ENCODE results near the gene SMC3.

The SMC3 gene

DNA sequence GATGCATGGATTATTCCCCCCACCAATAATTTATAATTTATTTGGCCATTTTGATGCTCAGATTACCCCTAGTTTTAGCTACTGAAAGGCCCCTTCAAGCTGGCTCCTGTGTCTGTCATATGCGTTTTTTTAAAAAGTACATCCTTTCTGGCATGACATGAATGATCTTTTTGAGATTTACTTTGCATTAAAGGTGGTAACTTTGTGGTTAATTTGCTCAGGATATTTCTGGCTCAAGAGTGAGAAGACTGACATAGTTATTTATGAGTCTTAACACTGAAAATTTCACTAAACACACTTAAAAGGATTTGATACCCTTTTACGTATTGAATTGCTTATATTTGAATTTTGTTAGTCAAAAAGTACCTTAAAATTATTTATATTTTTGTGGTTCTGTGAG is 5.4 kb downstream of the SMC3 start:
- Histone ChIP-seq H3K4me1 (ENCODE audit: control extremely low read depth in 1 of 4, control insufficient read depth in 4 of 4, insufficient read depth in 4 of 4, low read length in 3 of 4) (peaks cover 0 to 33% (median 17%) of the 10 kb centered on the region in 4 experiments), H3K9me3 (ENCODE audit: control extremely low read depth in 1 of 5, control insufficient read depth in 4 of 5, insufficient read depth in 2 of 5, low read depth in 1 of 5, low read length in 4 of 5) (no peaks in the 10 kb centered on the region), H3K4me3 (ENCODE audit: control insufficient read depth in 1 of 7, extremely low read depth in 1 of 7, insufficient read depth in 4 of 7, low read depth in 2 of 7, low read length in 6 of 7) (no peak overlapping the region), H3K27ac (ENCODE audit: insufficient read depth in 1 of 2, low read depth in 1 of 2, low read length in 2 of 2, poor library complexity in 1 of 2, severe bottlenecking in 2 of 2) (no peak overlapping the region), H3K27me3 (replicated peaks in 2 of 5; ENCODE audit: control insufficient read depth in 4 of 5, insufficient read depth in 5 of 5, low read length in 4 of 5) (no peaks in the 10 kb centered on the region), H3K36me3 (ENCODE audit: control insufficient read depth in 4 of 4, insufficient read depth in 4 of 4, low read length in 3 of 4) (peaks cover 9 to 36% (median 21%) of the 10 kb centered on the region in 4 experiments)
- no peak for DNase-seq
- ChIA-PET POLR2A (interaction anchor here (0.8 kb wide), 1 partner anchor 526 kb away, joined by 3 read pairs; no protein-coding TSS in a partner anchor), CTCF (interaction anchor here (0.6 to 0.9 kb wide), 2 partner anchors 10 to 14 kb away, joined by 3 to 7 read pairs; no protein-coding TSS in a partner anchor)
- WGBS (ENCODE audit: insufficient coverage), result 43% methylated on average over 1 of the region's 2 CpGs

DNA sequence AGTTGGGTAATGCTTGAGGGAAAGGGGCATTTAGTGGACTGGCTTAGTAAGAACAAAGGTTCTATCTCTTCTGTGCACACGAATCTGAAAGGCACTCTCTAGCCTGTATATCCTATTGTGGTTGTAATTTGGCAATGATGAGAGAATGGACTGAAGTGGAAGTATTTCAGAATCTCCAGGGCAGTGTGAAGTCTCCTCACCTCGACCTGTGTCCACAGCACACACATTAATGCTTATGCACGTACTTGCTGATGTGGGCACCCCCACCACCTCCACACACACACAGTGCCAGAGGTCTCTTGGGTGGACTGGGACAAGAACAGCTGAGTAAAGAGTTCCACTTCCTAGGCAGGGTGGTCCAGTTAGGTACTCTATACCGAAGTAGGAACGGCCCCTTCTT is 6.9 kb downstream of the SMC3 start:
- Histone ChIP-seq H3K36me3 (ENCODE audit: control insufficient read depth in 4 of 4, insufficient read depth in 4 of 4, low read length in 3 of 4) (peaks cover 21 to 52% (median 33%) of the 10 kb centered on the region in 4 experiments), H3K27ac (ENCODE audit: insufficient read depth in 1 of 2, low read depth in 1 of 2, low read length in 2 of 2, poor library complexity in 1 of 2, severe bottlenecking in 2 of 2) (no peak overlapping the region), H3K4me1 (ENCODE audit: control extremely low read depth in 1 of 4, control insufficient read depth in 4 of 4, insufficient read depth in 4 of 4, low read length in 3 of 4) (peaks cover 0 to 22% (median 9%) of the 10 kb centered on the region in 4 experiments), H3K9me3 (ENCODE audit: control extremely low read depth in 1 of 5, control insufficient read depth in 4 of 5, insufficient read depth in 2 of 5, low read depth in 1 of 5, low read length in 4 of 5) (no peaks in the 10 kb centered on the region), H3K27me3 (replicated peaks in 2 of 5; ENCODE audit: control insufficient read depth in 4 of 5, insufficient read depth in 5 of 5, low read length in 4 of 5) (no peaks in the 10 kb centered on the region), H3K4me3 (ENCODE audit: control insufficient read depth in 1 of 7, extremely low read depth in 1 of 7, insufficient read depth in 4 of 7, low read depth in 2 of 7, low read length in 6 of 7) (no peak overlapping the region)
- 100% methylated on average over 1 of the region's 5 CpGs for WGBS (ENCODE audit: insufficient coverage)
- POLR2A ChIA-PET, result no interaction called here
- DNase-seq, result no peak
- CTCF ChIA-PET, result no interaction called here

DNA sequence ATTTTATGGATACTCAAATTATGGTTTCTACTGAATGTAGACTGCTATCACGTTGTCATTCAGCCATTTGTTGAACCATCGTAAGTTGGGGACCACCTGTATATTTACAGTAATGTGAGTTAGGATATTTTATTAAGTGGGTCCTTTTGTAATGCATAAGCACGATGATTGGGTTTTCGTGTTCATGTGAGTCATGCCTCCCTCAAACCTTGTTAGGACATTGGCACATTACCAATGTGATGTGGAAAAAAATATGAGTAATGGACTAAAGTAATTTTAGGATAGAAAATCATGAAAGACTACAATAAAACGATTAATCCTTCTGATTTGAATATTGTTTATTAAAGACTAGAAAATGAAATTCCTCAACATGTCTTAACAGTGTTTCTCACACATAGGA is 8.7 kb downstream of the SMC3 start:
- POLR2A ChIA-PET, result no interaction called here
- no peaks in the 10 kb centered on the region for H3K27me3 ChIP-seq (replicated peaks in 2 of 5; ENCODE audit: control insufficient read depth in 4 of 5, insufficient read depth in 5 of 5, low read length in 4 of 5)
- CTCF ChIA-PET, result interaction anchor here (1.6 kb wide), 1 partner anchor 30 kb away, joined by 4 read pairs; no protein-coding TSS in a partner anchor
- peaks cover 0 to 11% (median 6%) of the 10 kb centered on the region in 4 experiments for H3K4me1 ChIP-seq (ENCODE audit: control extremely low read depth in 1 of 4, control insufficient read depth in 4 of 4, insufficient read depth in 4 of 4, low read length in 3 of 4)
- no peak overlapping the region for H3K4me3 ChIP-seq (ENCODE audit: control insufficient read depth in 1 of 7, extremely low read depth in 1 of 7, insufficient read depth in 4 of 7, low read depth in 2 of 7, low read length in 6 of 7)
- no peaks in the 10 kb centered on the region for H3K9me3 ChIP-seq (ENCODE audit: control extremely low read depth in 1 of 5, control insufficient read depth in 4 of 5, insufficient read depth in 2 of 5, low read depth in 1 of 5, low read length in 4 of 5)
- no peak overlapping the region for H3K27ac ChIP-seq (ENCODE audit: insufficient read depth in 1 of 2, low read depth in 1 of 2, low read length in 2 of 2, poor library complexity in 1 of 2, severe bottlenecking in 2 of 2)
- H3K36me3 ChIP-seq (ENCODE audit: control insufficient read depth in 4 of 4, insufficient read depth in 4 of 4, low read length in 3 of 4), result peaks cover 26 to 57% (median 43%) of the 10 kb centered on the region in 4 experiments
- WGBS (ENCODE audit: insufficient coverage), result 94% methylated on average over 4 of the region's 5 CpGs
- DNase-seq, result no peak

DNA sequence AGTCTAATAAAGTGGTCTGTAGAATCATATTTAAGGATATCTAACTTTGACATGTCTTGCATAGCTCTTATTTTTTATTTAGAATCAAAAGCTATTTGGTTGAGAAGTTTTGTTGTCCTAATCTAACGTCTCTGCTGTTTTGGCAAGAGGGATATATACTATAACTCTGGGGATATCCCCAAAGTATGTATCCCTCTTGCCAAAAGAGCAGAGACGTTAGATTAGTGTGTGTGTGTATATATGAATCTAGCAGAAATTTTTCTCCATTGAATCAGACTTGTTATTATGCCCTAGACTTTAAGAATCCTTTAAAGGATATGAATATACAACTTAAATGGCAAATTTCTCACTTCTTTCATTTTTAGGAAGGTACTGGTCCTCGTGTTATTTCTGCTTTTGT is 9.6 kb downstream of the SMC3 start:
- 100% methylated on average over 1 of the region's 3 CpGs for WGBS (ENCODE audit: insufficient coverage)
- Histone ChIP-seq H3K9me3 (ENCODE audit: control extremely low read depth in 1 of 5, control insufficient read depth in 4 of 5, insufficient read depth in 2 of 5, low read depth in 1 of 5, low read length in 4 of 5) (no peaks in the 10 kb centered on the region), H3K27me3 (replicated peaks in 2 of 5; ENCODE audit: control insufficient read depth in 4 of 5, insufficient read depth in 5 of 5, low read length in 4 of 5) (no peaks in the 10 kb centered on the region), H3K36me3 (ENCODE audit: control insufficient read depth in 4 of 4, insufficient read depth in 4 of 4, low read length in 3 of 4) (peaks cover 26 to 62% (median 46%) of the 10 kb centered on the region in 4 experiments), H3K27ac (ENCODE audit: insufficient read depth in 1 of 2, low read depth in 1 of 2, low read length in 2 of 2, poor library complexity in 1 of 2, severe bottlenecking in 2 of 2) (no peak overlapping the region), H3K4me3 (ENCODE audit: control insufficient read depth in 1 of 7, extremely low read depth in 1 of 7, insufficient read depth in 4 of 7, low read depth in 2 of 7, low read length in 6 of 7) (no peak overlapping the region), H3K4me1 (ENCODE audit: control extremely low read depth in 1 of 4, control insufficient read depth in 4 of 4, insufficient read depth in 4 of 4, low read length in 3 of 4) (peaks cover 0 to 9% (median 5%) of the 10 kb centered on the region in 4 experiments)
- POLR2A ChIA-PET, result interaction anchor here (0.6 kb wide), 1 partner anchor 40 kb away, joined by 4 read pairs; no protein-coding TSS in a partner anchor
- no peak for DNase-seq
- CTCF ChIA-PET, result interaction anchor here (1.6 kb wide), 1 partner anchor 31 kb away, joined by 4 read pairs; no protein-coding TSS in a partner anchor

DNA sequence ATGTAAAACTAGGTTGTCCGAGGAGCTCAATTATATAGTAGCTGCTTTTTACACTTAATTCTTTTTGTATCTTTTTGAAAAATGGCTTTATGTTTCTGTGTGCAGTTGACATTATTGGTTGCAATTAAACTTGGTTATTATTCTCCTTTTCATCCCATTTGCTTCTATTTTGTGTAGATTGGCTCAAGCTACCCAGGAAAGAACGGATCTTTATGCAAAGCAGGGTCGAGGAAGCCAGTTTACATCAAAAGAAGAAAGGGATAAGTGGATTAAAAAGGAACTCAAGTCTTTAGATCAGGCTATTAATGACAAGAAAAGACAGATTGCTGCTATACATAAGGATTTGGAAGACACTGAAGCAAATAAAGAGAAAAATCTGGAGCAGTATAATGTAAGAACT is 16.5 kb downstream of the SMC3 start:
- ChIA-PET POLR2A (no interaction called here), CTCF (interaction anchor here (1.0 to 2.0 kb wide), 6 partner anchors 16 to 277 kb away, joined by 3 to 7 read pairs (median 4); no protein-coding TSS in a partner anchor)
- Histone ChIP-seq H3K27me3 (replicated peaks in 2 of 5; ENCODE audit: control insufficient read depth in 4 of 5, insufficient read depth in 5 of 5, low read length in 4 of 5) (no peaks in the 10 kb centered on the region), H3K36me3 (ENCODE audit: control insufficient read depth in 4 of 4, insufficient read depth in 4 of 4, low read length in 3 of 4) (peaks cover 23 to 78% (median 53%) of the 10 kb centered on the region in 4 experiments), H3K4me3 (ENCODE audit: control insufficient read depth in 1 of 7, extremely low read depth in 1 of 7, insufficient read depth in 4 of 7, low read depth in 2 of 7, low read length in 6 of 7) (no peak overlapping the region), H3K9me3 (ENCODE audit: control extremely low read depth in 1 of 5, control insufficient read depth in 4 of 5, insufficient read depth in 2 of 5, low read depth in 1 of 5, low read length in 4 of 5) (no peaks in the 10 kb centered on the region), H3K27ac (ENCODE audit: insufficient read depth in 1 of 2, low read depth in 1 of 2, low read length in 2 of 2, poor library complexity in 1 of 2, severe bottlenecking in 2 of 2) (no peak overlapping the region), H3K4me1 (ENCODE audit: control extremely low read depth in 1 of 4, control insufficient read depth in 4 of 4, insufficient read depth in 4 of 4, low read length in 3 of 4) (no peaks in the 10 kb centered on the region)
- no peak for DNase-seq
- 100% methylated on average over 2 of the region's 3 CpGs for WGBS (ENCODE audit: insufficient coverage)

DNA sequence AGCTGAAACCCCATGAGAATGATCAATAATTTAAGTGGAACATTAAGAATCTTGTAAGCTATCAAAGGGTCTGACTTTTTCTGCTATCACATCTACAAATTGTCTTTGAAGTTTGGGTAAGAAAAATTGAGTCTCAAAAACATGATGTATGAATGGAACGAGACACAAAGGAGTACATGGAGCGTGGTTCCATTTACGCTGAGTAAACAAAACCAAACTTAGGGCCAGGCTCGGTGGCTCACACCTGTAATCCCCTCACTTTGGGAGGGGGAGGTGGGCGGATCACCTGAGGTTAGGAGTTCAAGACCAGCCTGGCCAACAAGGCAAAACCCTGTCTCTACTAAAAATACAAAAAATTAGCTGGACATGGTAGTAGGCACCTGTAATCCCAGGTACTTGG is 24.3 kb downstream of the SMC3 start:
- no peak overlapping the region for H3K4me3 ChIP-seq (ENCODE audit: control insufficient read depth in 1 of 7, extremely low read depth in 1 of 7, insufficient read depth in 4 of 7, low read depth in 2 of 7, low read length in 6 of 7)
- H3K9me3 ChIP-seq (ENCODE audit: control extremely low read depth in 1 of 5, control insufficient read depth in 4 of 5, insufficient read depth in 2 of 5, low read depth in 1 of 5, low read length in 4 of 5), result no peaks in the 10 kb centered on the region
- H3K27me3 ChIP-seq (replicated peaks in 2 of 5; ENCODE audit: control insufficient read depth in 4 of 5, insufficient read depth in 5 of 5, low read length in 4 of 5), result no peaks in the 10 kb centered on the region
- no peak overlapping the region for H3K27ac ChIP-seq (ENCODE audit: insufficient read depth in 1 of 2, low read depth in 1 of 2, low read length in 2 of 2, poor library complexity in 1 of 2, severe bottlenecking in 2 of 2)
- H3K4me1 ChIP-seq (ENCODE audit: control extremely low read depth in 1 of 4, control insufficient read depth in 4 of 4, insufficient read depth in 4 of 4, low read length in 3 of 4), result peaks cover 0 to 5% (median 0%) of the 10 kb centered on the region in 4 experiments
- DNase-seq, result no peak
- peaks cover 31 to 86% (median 57%) of the 10 kb centered on the region in 4 experiments for H3K36me3 ChIP-seq (ENCODE audit: control insufficient read depth in 4 of 4, insufficient read depth in 4 of 4, low read length in 3 of 4)
- WGBS (ENCODE audit: insufficient coverage), result 100% methylated on average over 4 of the region's 5 CpGs
- ChIA-PET POLR2A (no interaction called here), CTCF (interaction anchor here (1.0 to 1.7 kb wide), 3 partner anchors 8 to 285 kb away, joined by 4 to 7 read pairs (median 7); no protein-coding TSS in a partner anchor)

DNA sequence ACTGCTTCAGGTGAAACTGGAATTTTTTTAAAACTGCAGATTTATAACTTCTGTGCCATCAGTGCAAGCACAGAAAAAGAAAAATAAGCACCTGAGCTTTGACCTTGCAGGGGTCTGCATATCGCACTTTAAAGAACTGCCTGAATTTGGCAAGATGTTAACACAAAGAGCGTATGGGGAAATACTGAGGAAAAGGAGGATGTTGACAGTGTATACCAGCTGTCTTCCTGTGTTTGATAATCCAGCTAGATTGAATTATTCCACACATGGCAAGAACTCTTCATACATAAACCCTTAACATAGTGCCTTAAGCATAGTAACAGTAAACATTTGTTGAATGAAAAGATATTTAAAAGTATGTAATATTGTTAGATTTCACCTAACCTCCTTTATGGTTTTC is 30.0 kb downstream of the SMC3 start:
- Histone ChIP-seq H3K36me3 (ENCODE audit: control insufficient read depth in 4 of 4, insufficient read depth in 4 of 4, low read length in 3 of 4) (peaks cover 22 to 68% (median 43%) of the 10 kb centered on the region in 4 experiments), H3K27ac (ENCODE audit: insufficient read depth in 1 of 2, low read depth in 1 of 2, low read length in 2 of 2, poor library complexity in 1 of 2, severe bottlenecking in 2 of 2) (no peak overlapping the region), H3K9me3 (ENCODE audit: control extremely low read depth in 1 of 5, control insufficient read depth in 4 of 5, insufficient read depth in 2 of 5, low read depth in 1 of 5, low read length in 4 of 5) (no peaks in the 10 kb centered on the region), H3K27me3 (replicated peaks in 2 of 5; ENCODE audit: control insufficient read depth in 4 of 5, insufficient read depth in 5 of 5, low read length in 4 of 5) (no peaks in the 10 kb centered on the region), H3K4me1 (ENCODE audit: control extremely low read depth in 1 of 4, control insufficient read depth in 4 of 4, insufficient read depth in 4 of 4, low read length in 3 of 4) (peaks cover 0 to 5% (median 0%) of the 10 kb centered on the region in 4 experiments), H3K4me3 (ENCODE audit: control insufficient read depth in 1 of 7, extremely low read depth in 1 of 7, insufficient read depth in 4 of 7, low read depth in 2 of 7, low read length in 6 of 7) (no peak overlapping the region)
- CTCF ChIA-PET, result interaction anchor here (0.5 to 9.1 kb wide), 5 partner anchors 15 to 483 kb away, joined by 3 to 84 read pairs (median 3); partner anchors contain the start of gene SMNDC1
- WGBS (ENCODE audit: insufficient coverage), result 100% methylated on average over 1 of the region's 2 CpGs
- DNase-seq, result no peak
- POLR2A ChIA-PET, result no interaction called here
